Activated B cell treated with CpG ODN at 0.5 μM for 24 hours (primary cell): ENCODE measurements around the gene PLBD1. TPM values are rescaled to one million over a fixed set of nuclear protein-coding genes. Genes with fewer than 3 reads are reported as not detected.

Experiments used
- ATAC-seq: fragments of 200-7000 bp; cut with Tn5 transposase; one replicate; pipeline ENCODE4 v1.10.0; 2021; ENCODE audit warnings: low read depth, mild to moderate bottlenecking, moderate library complexity
- CTCF ChIA-PET: fragments of 350-600 bp; sonication (Branson Sonifier 250); formaldehyde crosslinking; loops from one replicate; lab custom pipeline; 2021; ENCODE audit warnings: antibody characterized with exemption; lab: Charles Lee
- POLR2A ChIA-PET: fragments of 350-600 bp; sonication (Branson Sonifier 250); formaldehyde crosslinking; loops from one replicate; lab custom pipeline; 2021; ENCODE audit warnings: antibody characterized with exemption; lab: Charles Lee
- DNase-seq: peaks from one replicate; pipeline ENCODE4 v3.0.0; 2022
- H3K27ac Mint-ChIP-seq: one replicate; pipeline ENCODE4 v1.8.0; 2020; ENCODE audit warnings: mixed read lengths
- H3K27me3 Mint-ChIP-seq: one replicate; pipeline ENCODE4 v1.8.0; 2021; ENCODE audit warnings: mixed read lengths
- H3K36me3 Mint-ChIP-seq: one replicate; pipeline ENCODE4 v1.8.0; 2021; ENCODE audit warnings: low read depth, mixed read lengths
- H3K4me1 Mint-ChIP-seq: one replicate; pipeline ENCODE4 v1.8.0; 2021; ENCODE audit warnings: mixed read lengths
- H3K4me3 Mint-ChIP-seq: one replicate; pipeline ENCODE4 v1.8.0; 2020; ENCODE audit warnings: mild to moderate bottlenecking, mixed read lengths
- H3K9me3 Mint-ChIP-seq: one replicate; pipeline ENCODE4 v1.8.0; 2020; ENCODE audit warnings: mixed read lengths
- intact Hi-C: fragments of 100-400 bp; cut with micrococcal nuclease; formaldehyde crosslinking; loops from one replicate; pipeline ENCODE4 v1.15.1; 2024
- total RNA-seq: library from RNA; stranded (reverse); gene quantifications from 2 replicates; pipeline ENCODE4 v1.2.3, GENCODE V29; 2022
- TF ChIP-seq, protein P1 (sequence below): fragments of 200-600 bp; IDR thresholded peaks from one replicate; pipeline ENCODE4 v1.8.0; 2022; ENCODE audit warnings: antibody characterized with exemption, mild to moderate bottlenecking

PLBD1 gene
- total RNA-seq, 1 donor from 2014 or later, result 0.33 TPM

- Mint-ChIP-seq H3K27me3 (no peaks in the 10 kb centered on the region), H3K36me3 (no peaks in the 10 kb centered on the region), H3K27ac (no peak overlapping the region), H3K4me3 (no peak overlapping the region), H3K9me3 (no peaks in the 10 kb centered on the region), H3K4me1 (peaks cover 23% of the 10 kb centered on the region)
- intact Hi-C loops, result loop anchor here (2.0 kb wide), 1 partner anchor 34 kb away; no protein-coding TSS in a partner anchor
- CTCF ChIA-PET, result no interaction called here
- TF ChIP-seq, protein P1, sequence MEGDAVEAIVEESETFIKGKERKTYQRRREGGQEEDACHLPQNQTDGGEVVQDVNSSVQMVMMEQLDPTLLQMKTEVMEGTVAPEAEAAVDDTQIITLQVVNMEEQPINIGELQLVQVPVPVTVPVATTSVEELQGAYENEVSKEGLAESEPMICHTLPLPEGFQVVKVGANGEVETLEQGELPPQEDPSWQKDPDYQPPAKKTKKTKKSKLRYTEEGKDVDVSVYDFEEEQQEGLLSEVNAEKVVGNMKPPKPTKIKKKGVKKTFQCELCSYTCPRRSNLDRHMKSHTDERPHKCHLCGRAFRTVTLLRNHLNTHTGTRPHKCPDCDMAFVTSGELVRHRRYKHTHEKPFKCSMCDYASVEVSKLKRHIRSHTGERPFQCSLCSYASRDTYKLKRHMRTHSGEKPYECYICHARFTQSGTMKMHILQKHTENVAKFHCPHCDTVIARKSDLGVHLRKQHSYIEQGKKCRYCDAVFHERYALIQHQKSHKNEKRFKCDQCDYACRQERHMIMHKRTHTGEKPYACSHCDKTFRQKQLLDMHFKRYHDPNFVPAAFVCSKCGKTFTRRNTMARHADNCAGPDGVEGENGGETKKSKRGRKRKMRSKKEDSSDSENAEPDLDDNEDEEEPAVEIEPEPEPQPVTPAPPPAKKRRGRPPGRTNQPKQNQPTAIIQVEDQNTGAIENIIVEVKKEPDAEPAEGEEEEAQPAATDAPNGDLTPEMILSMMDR, result no peak
- POLR2A ChIA-PET, result no interaction called here
- no peak for DNase-seq
- peak; percentile 58 for ATAC-seq
Measured at GRCh38 chr12:14578646-14579045, 11.0 kb upstream of the PLBD1 start.

DNA sequence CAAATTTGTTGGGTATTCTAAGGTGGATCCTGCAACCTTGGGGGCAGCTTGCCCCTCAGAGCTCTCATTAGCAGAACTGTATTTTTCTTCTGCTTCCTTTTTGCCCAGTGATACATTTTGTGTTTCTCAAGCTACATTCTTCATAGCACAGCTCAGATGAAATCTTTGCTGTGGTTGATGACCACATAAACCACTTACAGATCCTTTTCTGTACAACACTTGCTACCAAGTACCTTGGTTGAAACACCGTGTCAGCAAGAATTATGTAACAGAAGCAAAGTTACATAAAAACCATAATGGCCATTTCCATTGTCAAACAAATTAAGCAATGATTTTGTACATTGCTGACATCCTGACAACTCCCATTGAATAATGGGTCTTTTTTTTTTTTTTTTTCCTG is 9.7 kb upstream of the PLBD1 start:
- H3K27me3 Mint-ChIP-seq, result no peaks in the 10 kb centered on the region
- H3K4me3 Mint-ChIP-seq, result no peak overlapping the region
- DNase-seq (no peak), ATAC-seq (peak; percentile 40)
- H3K27ac Mint-ChIP-seq, result no peak overlapping the region
- no peaks in the 10 kb centered on the region for H3K36me3 Mint-ChIP-seq
- CTCF ChIA-PET, result no interaction called here
- POLR2A ChIA-PET, result interaction anchor here (0.8 kb wide), 1 partner anchor 9 kb away, joined by 6 read pairs; no protein-coding TSS in a partner anchor
- intact Hi-C loops, result no loop called here
- TF ChIP-seq, protein P1, result no peak
- no peaks in the 10 kb centered on the region for H3K9me3 Mint-ChIP-seq
- peaks cover 23% of the 10 kb centered on the region for H3K4me1 Mint-ChIP-seq

- intact Hi-C loops, result no loop called here
- Mint-ChIP-seq H3K4me3 (no peak overlapping the region), H3K27ac (no peak overlapping the region), H3K27me3 (no peaks in the 10 kb centered on the region), H3K4me1 (peaks cover 23% of the 10 kb centered on the region), H3K9me3 (no peaks in the 10 kb centered on the region), H3K36me3 (no peaks in the 10 kb centered on the region)
- ChIA-PET POLR2A (interaction anchor here (0.8 kb wide), 1 partner anchor 9 kb away, joined by 6 read pairs; no protein-coding TSS in a partner anchor), CTCF (no interaction called here)
- TF ChIP-seq, protein P1, result no peak
- ATAC-seq (no peak), DNase-seq (no peak)
Measured at GRCh38 chr12:14576896-14577295, 9.2 kb upstream of the PLBD1 start.

DNA sequence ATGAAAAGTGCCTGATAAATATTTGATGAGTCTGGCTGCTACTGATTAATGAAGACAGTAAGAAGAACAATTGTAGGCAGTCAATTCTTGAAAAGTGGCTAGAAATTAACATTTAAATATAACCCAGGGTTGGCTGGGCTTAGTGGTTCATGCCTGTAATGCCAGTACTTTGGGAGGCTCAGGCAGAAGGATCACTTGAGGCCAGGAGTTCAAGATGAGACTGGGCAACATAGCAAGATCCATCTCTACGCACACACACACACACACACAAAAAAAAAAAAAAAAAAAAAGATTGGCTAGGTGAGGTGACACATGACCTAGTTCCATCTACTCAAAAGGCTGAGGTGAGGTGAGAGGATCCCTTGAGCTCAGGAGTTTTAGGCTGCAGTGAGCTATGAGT is 7.9 kb upstream of the PLBD1 start:
- no peaks in the 10 kb centered on the region for H3K36me3 Mint-ChIP-seq
- ATAC-seq, result no peak

DNA sequence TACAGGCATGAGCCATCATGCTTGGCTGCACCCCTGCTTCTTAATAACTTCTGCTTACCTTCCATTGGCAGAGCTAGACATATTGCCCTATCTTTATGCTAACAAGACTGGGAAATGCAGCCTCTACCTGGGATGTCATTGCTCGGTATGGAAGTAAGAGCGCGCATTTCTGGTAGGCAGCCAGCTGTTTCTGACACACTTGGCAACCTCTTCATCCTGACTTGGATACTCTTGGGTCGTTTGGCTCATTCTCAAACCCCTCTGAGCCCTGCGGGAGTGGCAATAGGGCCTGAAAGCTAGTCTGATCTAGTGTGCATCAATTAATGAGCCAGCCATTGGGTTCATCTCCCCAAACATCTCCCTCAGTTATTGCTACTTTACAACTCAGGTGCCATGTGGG is 5.4 kb upstream of the PLBD1 start:
- intact Hi-C loops, result no loop called here
- TF ChIP-seq, protein P1, result no peak
- CTCF ChIA-PET, result interaction anchor here (0.9 to 2.6 kb wide), 9 partner anchors 40 to 335 kb away, joined by 3 to 10 read pairs (median 6); no protein-coding TSS in a partner anchor
- Mint-ChIP-seq H3K4me1 (peaks cover 18% of the 10 kb centered on the region), H3K27me3 (peaks cover 4% of the 10 kb centered on the region), H3K9me3 (no peaks in the 10 kb centered on the region), H3K27ac (no peak overlapping the region), H3K4me3 (no peak overlapping the region), H3K36me3 (no peaks in the 10 kb centered on the region)
- POLR2A ChIA-PET, result interaction anchor here (1.0 kb wide), 1 partner anchor 57 kb away, joined by 4 read pairs; no protein-coding TSS in a partner anchor
- ATAC-seq (no peak), DNase-seq (no peak)

More for the DNA sequence above, 7.9 kb upstream of the PLBD1 start:
- H3K27ac Mint-ChIP-seq, result no peak overlapping the region
- POLR2A ChIA-PET, result no interaction called here
- DNase-seq, result no peak
- no peaks in the 10 kb centered on the region for H3K27me3 Mint-ChIP-seq
- peaks cover 23% of the 10 kb centered on the region for H3K4me1 Mint-ChIP-seq
- TF ChIP-seq, protein P1, result no peak
- no peak overlapping the region for H3K4me3 Mint-ChIP-seq
- CTCF ChIA-PET, result no interaction called here
- intact Hi-C loops, result no loop called here
- H3K9me3 Mint-ChIP-seq, result no peaks in the 10 kb centered on the region
